HepG2 (cell line): ENCODE results near the gene GOLT1A. TPM values are rescaled to one million over a fixed set of nuclear protein-coding genes. Genes with fewer than 3 reads are reported as not detected.
A peak's percentile ranks its signal among the peaks of the same experiment; 100 is the strongest.

Source experiments
- ADNP ChIP-seq: sonication (generic); formaldehyde crosslinking; IDR thresholded peaks from 2 replicates; pipeline ENCODE4 v1.4.0; 2020; ENCODE audit warnings: missing genetic modification reagents
- DMAP1 ChIP-seq: IDR thresholded peaks from 2 replicates; pipeline ENCODE4 v1.6.1; 2016
- FOSL1 ChIP-seq: sonication (generic); formaldehyde crosslinking; IDR thresholded peaks from 2 replicates; pipeline ENCODE4 v1.9.0; 2021; ENCODE audit warnings: missing genetic modification reagents, borderline replicate concordance
- MIER2 ChIP-seq: IDR thresholded peaks from 2 replicates; pipeline ENCODE4 v1.6.1; 2016; ENCODE audit warnings: missing biosample characterization, missing genetic modification reagents
- MXD1 ChIP-seq: sonication (generic); formaldehyde crosslinking; IDR thresholded peaks from 2 replicates; pipeline ENCODE4 v1.4.0; 2020; ENCODE audit warnings: mild to moderate bottlenecking, missing genetic modification reagents
- ZFP37 ChIP-seq: sonication (generic); formaldehyde crosslinking; IDR thresholded peaks from 2 replicates; pipeline ENCODE4 v1.4.0; 2020; ENCODE audit warnings: missing genetic modification reagents, borderline replicate concordance
- ZNF180 ChIP-seq: sonication (generic); formaldehyde crosslinking; IDR thresholded peaks from 2 replicates; pipeline ENCODE4 v1.4.0; 2020; ENCODE audit warnings: low read depth, missing genetic modification reagents, borderline replicate concordance
- ZNF234 ChIP-seq: sonication (generic); formaldehyde crosslinking; conservative IDR thresholded peaks from 2 replicates; pipeline ENCODE4 v1.5.1; 2020; ENCODE audit warnings: mild to moderate bottlenecking, missing genetic modification reagents
- ZNF354B ChIP-seq: sonication (generic); formaldehyde crosslinking; IDR thresholded peaks from 2 replicates; pipeline ENCODE4 v1.8.0; 2022; ENCODE audit warnings: mild to moderate bottlenecking, missing genetic modification reagents
- ZNF563 ChIP-seq: sonication (generic); formaldehyde crosslinking; IDR thresholded peaks from 2 replicates; pipeline ENCODE4 v1.8.0; 2022; ENCODE audit warnings: mild to moderate bottlenecking, moderate library complexity, missing genetic modification reagents
- polyA plus RNA-seq, 8 experiments: library from polyadenylated mRNA; depleted of rRNA in 3 of 8; stranded (reverse) in 7 of 8; unstranded in 1 of 8; fragments of >200 nt; fragmentation: Illumina TruSeq in 4 of 8; extraction: Trizol in 4 of 8; gene quantifications; 2 replicates each; pipeline versions ENCODE4 v1.2.1 to v1.2.3, GENCODE V29; 2011 to 2016; ENCODE audit warnings: low read depth in 4 of 8, missing spikeins in 1 of 8, mixed read lengths in 1 of 8; ENCODE audit not compliant: insufficient read depth in 1 of 8
- total RNA-seq, 5 experiments: library from RNA; depleted of rRNA; stranded (reverse); fragments of >200 nt; fragmentation: Illumina TruSeq; extraction: Trizol; gene quantifications; 2 replicates each; pipeline ENCODE4 v1.2.3, GENCODE V29; 2016; ENCODE audit warnings: low read depth in 1 of 5
- TF ChIP-seq, protein P1 (sequence below): sonication (generic); formaldehyde crosslinking; IDR thresholded peaks from 2 replicates; pipeline ENCODE4 v1.9.0; 2022; ENCODE audit warnings: missing genetic modification reagents, mild to moderate bottlenecking, borderline replicate concordance
- TF ChIP-seq, protein P2 (sequence below): sonication (generic); formaldehyde crosslinking; IDR thresholded peaks from 2 replicates; pipeline ENCODE4 v1.4.0; 2020; ENCODE audit warnings: missing genetic modification reagents, mild to moderate bottlenecking, borderline replicate concordance
- TF ChIP-seq, protein P3 (sequence below): fragments of 450-650 bp; IDR thresholded peaks from 2 replicates; pipeline ENCODE4 v1.6.1; 2017; ENCODE audit warnings: mild to moderate bottlenecking
- TF ChIP-seq, protein P4 (sequence below): sonication (generic); formaldehyde crosslinking; IDR thresholded peaks from 2 replicates; pipeline ENCODE4 v1.4.0; 2020; ENCODE audit warnings: missing genetic modification reagents
- TF ChIP-seq, protein P5 (sequence below): sonication (generic); formaldehyde crosslinking; IDR thresholded peaks from 2 replicates; pipeline ENCODE4 v1.8.1; 2023; ENCODE audit warnings: mild to moderate bottlenecking, missing genetic modification reagents
- TF ChIP-seq, protein P6 (sequence below): sonication (generic); formaldehyde crosslinking; IDR thresholded peaks from 2 replicates; pipeline ENCODE4 v1.5.0; 2020; ENCODE audit warnings: missing genetic modification reagents, mild to moderate bottlenecking, borderline replicate concordance

The GOLT1A gene
- total and polyA plus RNA-seq, 2 of the 13 experiments (the other 11 are each of a cell fraction or from before 2014, with no cell fraction given): 25.8 to 28.0 TPM

GRCh38 chr1:204213668-204214662 is at the start of gene GOLT1A (continued):
- TF ChIP-seq, protein P1, sequence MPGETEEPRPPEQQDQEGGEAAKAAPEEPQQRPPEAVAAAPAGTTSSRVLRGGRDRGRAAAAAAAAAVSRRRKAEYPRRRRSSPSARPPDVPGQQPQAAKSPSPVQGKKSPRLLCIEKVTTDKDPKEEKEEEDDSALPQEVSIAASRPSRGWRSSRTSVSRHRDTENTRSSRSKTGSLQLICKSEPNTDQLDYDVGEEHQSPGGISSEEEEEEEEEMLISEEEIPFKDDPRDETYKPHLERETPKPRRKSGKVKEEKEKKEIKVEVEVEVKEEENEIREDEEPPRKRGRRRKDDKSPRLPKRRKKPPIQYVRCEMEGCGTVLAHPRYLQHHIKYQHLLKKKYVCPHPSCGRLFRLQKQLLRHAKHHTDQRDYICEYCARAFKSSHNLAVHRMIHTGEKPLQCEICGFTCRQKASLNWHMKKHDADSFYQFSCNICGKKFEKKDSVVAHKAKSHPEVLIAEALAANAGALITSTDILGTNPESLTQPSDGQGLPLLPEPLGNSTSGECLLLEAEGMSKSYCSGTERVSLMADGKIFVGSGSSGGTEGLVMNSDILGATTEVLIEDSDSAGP (CRISPR knock-in tag): peak; percentile 83
- TF ChIP-seq ZNF234 (CRISPR knock-in tag) (0 out of 2 replicates have a peak, but pooled peaks have one; percentile 11), ZNF563 (CRISPR knock-in tag) (no peak), ZNF354B (CRISPR knock-in tag) (0 out of 2 replicates have a peak, but pooled peaks have one; percentile 22), FOSL1 (CRISPR knock-in tag) (no peak), DMAP1 (CRISPR knock-in tag) (peak; percentile 75), ZFP37 (CRISPR knock-in tag) (peak; percentile 91), ADNP (no peak), MXD1 (CRISPR knock-in tag) (peak; percentile 84), MIER2 (CRISPR knock-in tag) (no peak), ZNF180 (CRISPR knock-in tag) (no peak)
- TF ChIP-seq, protein P2, sequence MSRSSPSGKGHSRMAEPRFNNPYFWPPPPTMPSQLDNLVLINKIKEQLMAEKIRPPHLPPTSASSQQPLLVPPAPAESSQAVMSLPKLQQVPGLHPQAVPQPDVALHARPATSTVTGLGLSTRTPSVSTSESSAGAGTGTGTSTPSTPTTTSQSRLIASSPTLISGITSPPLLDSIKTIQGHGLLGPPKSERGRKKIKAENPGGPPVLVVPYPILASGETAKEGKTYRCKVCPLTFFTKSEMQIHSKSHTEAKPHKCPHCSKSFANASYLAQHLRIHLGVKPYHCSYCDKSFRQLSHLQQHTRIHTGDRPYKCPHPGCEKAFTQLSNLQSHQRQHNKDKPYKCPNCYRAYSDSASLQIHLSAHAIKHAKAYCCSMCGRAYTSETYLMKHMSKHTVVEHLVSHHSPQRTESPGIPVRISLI (CRISPR knock-in tag): no peak
- TF ChIP-seq, protein P3, sequence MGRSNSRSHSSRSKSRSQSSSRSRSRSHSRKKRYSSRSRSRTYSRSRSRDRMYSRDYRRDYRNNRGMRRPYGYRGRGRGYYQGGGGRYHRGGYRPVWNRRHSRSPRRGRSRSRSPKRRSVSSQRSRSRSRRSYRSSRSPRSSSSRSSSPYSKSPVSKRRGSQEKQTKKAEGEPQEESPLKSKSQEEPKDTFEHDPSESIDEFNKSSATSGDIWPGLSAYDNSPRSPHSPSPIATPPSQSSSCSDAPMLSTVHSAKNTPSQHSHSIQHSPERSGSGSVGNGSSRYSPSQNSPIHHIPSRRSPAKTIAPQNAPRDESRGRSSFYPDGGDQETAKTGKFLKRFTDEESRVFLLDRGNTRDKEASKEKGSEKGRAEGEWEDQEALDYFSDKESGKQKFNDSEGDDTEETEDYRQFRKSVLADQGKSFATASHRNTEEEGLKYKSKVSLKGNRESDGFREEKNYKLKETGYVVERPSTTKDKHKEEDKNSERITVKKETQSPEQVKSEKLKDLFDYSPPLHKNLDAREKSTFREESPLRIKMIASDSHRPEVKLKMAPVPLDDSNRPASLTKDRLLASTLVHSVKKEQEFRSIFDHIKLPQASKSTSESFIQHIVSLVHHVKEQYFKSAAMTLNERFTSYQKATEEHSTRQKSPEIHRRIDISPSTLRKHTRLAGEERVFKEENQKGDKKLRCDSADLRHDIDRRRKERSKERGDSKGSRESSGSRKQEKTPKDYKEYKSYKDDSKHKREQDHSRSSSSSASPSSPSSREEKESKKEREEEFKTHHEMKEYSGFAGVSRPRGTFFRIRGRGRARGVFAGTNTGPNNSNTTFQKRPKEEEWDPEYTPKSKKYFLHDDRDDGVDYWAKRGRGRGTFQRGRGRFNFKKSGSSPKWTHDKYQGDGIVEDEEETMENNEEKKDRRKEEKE: no peak
- TF ChIP-seq, protein P4, sequence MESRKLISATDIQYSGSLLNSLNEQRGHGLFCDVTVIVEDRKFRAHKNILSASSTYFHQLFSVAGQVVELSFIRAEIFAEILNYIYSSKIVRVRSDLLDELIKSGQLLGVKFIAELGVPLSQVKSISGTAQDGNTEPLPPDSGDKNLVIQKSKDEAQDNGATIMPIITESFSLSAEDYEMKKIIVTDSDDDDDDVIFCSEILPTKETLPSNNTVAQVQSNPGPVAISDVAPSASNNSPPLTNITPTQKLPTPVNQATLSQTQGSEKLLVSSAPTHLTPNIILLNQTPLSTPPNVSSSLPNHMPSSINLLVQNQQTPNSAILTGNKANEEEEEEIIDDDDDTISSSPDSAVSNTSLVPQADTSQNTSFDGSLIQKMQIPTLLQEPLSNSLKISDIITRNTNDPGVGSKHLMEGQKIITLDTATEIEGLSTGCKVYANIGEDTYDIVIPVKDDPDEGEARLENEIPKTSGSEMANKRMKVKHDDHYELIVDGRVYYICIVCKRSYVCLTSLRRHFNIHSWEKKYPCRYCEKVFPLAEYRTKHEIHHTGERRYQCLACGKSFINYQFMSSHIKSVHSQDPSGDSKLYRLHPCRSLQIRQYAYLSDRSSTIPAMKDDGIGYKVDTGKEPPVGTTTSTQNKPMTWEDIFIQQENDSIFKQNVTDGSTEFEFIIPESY (CRISPR knock-in tag): peak; percentile 12; the same call in 1 of the 2 replicates
- TF ChIP-seq, protein P5, sequence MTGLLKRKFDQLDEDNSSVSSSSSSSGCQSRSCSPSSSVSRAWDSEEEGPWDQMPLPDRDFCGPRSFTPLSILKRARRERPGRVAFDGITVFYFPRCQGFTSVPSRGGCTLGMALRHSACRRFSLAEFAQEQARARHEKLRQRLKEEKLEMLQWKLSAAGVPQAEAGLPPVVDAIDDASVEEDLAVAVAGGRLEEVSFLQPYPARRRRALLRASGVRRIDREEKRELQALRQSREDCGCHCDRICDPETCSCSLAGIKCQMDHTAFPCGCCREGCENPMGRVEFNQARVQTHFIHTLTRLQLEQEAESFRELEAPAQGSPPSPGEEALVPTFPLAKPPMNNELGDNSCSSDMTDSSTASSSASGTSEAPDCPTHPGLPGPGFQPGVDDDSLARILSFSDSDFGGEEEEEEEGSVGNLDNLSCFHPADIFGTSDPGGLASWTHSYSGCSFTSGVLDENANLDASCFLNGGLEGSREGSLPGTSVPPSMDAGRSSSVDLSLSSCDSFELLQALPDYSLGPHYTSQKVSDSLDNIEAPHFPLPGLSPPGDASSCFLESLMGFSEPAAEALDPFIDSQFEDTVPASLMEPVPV (CRISPR knock-in tag): peak; percentile 87
- TF ChIP-seq, protein P6, sequence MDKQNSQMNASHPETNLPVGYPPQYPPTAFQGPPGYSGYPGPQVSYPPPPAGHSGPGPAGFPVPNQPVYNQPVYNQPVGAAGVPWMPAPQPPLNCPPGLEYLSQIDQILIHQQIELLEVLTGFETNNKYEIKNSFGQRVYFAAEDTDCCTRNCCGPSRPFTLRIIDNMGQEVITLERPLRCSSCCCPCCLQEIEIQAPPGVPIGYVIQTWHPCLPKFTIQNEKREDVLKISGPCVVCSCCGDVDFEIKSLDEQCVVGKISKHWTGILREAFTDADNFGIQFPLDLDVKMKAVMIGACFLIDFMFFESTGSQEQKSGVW: no peak
